Activated T-cell treated with anti-CD3 and anti-CD28 coated beads for 1 hour (primary cell): ENCODE results near the gene URM1.
A peak's percentile ranks its signal among the peaks of the same experiment; 100 is the strongest.

Experiments used
- DNase-seq: peaks from one replicate; pipeline ENCODE4 v3.0.0-alpha.2; 2020; ENCODE audit warnings: low read depth

Gene URM1

DNA sequence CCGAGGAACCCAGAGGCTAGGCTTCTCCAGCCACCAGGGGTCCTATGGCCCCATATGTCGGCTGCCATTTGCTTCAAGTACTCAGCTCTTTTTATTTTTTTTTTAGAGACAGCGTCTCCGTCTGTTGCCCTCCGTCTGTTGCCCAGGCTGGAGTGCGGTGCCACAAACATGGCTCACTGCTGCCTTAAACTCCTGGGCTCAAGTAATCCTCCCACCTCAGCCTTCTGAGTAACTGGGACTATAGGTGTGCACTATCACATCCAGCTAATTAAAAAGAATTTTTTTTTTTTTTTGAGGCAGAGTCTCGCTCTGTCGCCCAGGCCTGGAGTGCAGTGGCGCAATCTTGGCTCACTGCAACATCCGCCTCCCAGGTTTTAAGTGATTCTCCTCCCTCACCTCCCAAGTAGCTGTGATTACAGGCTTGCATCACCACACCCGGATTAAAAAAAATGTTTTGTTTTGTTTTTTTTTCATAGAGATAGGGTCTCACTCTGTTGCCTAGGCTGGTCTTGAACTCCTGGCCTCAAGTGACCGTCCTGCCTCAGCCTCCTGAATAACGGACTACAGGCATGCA lies 58.4 kb downstream of the URM1 start:
- no peak for DNase-seq

DNA sequence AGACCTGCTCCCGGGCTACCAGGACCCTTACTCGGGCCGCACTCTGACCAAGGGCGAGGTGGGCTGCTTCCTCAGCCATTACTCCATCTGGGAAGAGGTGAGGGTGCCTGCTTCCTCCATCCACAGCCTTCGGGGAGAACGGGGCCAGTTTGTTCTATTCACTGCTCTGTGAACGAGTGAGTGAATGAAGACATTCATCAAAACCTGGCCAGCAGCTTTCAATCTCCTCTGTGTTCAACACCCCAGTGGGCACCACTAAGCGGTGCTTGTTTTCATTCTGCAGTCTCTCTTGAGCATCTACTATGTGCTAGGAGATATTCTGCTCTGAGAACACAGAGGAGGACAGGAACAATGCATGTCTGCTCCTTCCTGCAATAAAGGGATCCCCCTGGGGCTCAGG lies 60.0 kb downstream of the URM1 start:
- no peak for DNase-seq

DNA sequence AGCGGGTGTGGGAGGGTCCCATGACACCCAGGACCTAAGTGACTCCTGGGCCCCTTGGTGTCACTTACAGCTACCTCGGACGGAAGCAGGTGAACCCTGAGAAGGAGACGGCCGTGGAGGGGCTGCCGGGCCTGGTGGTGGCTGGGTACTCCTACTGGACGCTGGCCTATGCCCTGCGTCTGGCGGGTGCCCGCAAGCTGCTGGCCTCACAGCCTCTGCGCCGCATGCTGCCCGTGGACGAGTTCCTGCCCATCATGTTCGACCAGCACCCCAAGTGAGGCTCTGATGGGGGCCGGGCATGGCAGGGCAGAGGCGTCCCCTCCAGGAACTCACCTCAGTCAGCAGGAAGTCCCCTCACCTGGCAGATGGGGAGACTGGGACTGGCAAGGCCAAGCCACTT lies 63.2 kb downstream of the URM1 start:
- DNase-seq: no peak

DNA sequence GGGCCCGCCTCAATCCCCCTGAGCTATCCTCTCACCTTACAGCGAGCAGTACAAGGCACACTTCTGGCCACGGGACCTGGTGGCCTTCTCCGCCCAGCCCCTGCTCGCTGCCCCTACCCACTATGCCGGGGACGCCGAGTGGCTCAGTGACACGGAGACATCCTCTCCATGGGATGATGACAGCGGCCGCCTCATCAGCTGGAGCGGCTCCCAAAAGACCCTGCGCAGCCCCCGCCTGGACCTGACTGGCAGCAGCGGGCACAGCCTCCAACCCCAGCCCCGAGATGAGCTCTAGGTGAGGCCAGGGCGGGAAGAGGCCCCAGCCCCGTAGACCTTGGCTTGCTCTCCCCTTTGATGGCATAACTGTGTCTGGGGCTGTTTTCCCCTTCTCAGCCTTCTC lies 64.4 kb downstream of the URM1 start:
- no peak for DNase-seq

DNA sequence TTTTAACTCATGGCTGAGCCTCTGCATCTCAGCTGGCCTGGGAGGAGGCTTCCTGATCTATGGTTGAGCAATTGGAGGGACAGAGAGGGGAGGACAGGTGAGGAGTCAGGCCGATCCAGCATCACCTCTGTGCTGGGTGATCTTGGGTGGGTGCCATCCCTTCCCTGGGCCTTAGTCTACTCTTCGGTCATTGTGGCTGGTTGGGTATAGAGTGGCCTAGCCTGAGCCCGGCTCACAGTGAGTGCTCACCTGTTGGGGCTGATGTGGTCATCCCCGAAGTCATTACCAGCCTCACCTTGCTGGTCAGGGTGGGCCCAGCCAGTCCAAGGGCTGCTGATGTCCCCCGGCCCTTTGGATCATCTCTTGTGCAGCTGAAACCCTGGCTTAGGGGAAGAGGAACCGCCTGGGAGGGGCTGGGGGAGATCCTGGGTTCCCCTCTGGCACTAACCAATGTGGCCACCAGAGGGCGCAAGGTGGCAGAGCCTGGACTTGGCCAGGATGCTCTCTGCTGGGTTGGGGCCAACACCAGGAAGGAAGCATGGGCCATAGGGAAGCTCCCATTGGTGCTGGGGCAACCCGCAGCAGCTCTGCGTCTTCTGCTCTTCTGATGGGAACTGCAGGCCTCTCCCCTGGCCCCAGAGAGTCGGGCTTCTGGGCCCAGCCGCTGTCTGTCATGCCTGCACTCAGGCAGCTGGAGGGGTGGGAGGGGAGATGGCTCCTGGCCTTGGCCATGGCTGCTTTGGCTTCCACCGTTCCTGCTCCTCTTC lies 67.4 kb downstream of the URM1 start:
- DNase-seq: peak; percentile 87

DNA sequence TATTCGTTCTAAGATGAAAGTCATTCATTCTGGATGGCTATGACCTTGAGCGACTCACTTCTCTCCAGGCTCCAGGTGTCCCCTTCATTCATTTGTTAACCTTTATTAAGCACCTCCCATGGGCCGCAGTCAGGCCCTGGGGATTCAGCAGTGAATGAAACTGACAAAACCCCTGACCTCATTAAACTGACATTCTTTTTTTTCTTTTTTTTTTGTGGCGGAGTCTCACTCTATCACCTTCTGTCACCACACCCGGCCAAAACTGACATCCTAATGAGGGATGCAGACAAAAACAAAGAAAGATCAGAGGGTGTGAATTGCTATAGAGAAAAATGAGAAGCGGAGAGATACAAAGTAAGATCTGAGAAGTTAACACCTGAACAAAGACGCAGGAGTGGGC lies 68.1 kb downstream of the URM1 start:
- DNase-seq: no peak
